ENCODE data around the gene OR10H4. TPM values are rescaled to one million over a fixed set of nuclear protein-coding genes. Genes with fewer than 3 reads are reported as not detected.

OR10H4 gene
- total and polyA plus RNA-seq, 2 of the 4 experiments (the other 2 are of a cell fraction) = not detected

DNA sequence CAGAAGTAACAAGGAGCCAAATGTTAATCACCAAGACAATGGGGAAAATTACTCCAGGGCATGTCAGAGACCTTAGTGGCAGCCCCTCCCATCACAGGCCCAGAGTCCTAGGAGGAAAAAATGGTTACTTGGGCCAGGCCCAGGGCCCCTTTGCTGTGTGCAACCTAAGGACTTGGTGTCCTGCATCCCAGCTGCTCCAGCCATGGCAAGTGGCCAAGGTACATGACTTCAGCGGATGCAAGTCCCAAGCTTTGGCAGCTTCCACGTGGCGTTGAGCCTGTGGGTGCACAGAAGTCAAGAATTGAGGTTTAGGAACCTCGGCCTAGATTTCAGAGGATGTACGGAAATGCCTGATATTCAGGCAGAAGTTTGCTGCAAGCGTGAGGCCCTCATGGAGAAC lies 46.7 kb downstream of the OR10H4 start:
- H3K9me3 ChIP-seq (ENCODE audit: control insufficient read depth, insufficient read depth, low read length) = no peaks in the 10 kb centered on the region
- H3K23ac ChIP-seq (ENCODE audit: low read depth, low read length) = no peak overlapping the region
- no peak overlapping the region for H2BK15ac ChIP-seq (ENCODE audit: low read depth, low read length)
- no peak overlapping the region for H3K4me3 ChIP-seq (ENCODE audit: insufficient read depth, low read depth, low read length)
- no peaks in the 10 kb centered on the region for H4K20me1 ChIP-seq (ENCODE audit: insufficient read depth, low read length)
- no peak overlapping the region for H2AK9ac ChIP-seq (replicated peaks; ENCODE audit: low read depth, low read length, poor library complexity)
- no peaks in the 10 kb centered on the region for H3K79me1 ChIP-seq (ENCODE audit: low read depth in 1 of 2, low read length in 2 of 2)
- in situ Hi-C loops (cut with MboI; ENCODE audit: low sequenced_read_pairs) = no loop called here
- no peak overlapping the region for H3K4ac ChIP-seq (ENCODE audit: low read depth, low read length)
- BruUV-seq (replicated peaks) = no TSS peak
- H3K36me3 ChIP-seq (ENCODE audit: control insufficient read depth, insufficient read depth, low read length) = no peaks in the 10 kb centered on the region
- ChIA-PET POLR2A (ENCODE audit: unreplicated experiment) (no interaction called here), CTCF (no interaction called here)
- DNase-seq = no peak
- dilution Hi-C loops (cut with HindIII; ENCODE audit: low sequenced_read_pairs, unreplicated experiment) = no loop called here
- ATAC-seq (ENCODE audit: low read depth) = no peak
- TF ChIP-seq USF2 (IDR thresholded peaks at IDR 0.05; ENCODE audit: low read depth, low read length) (no peak), CTCF (conservative IDR thresholded peaks at IDR 0.05; ENCODE audit: low read depth, low read length) (no peak), NFE2L2 (IDR thresholded peaks at IDR 0.05; ENCODE audit: low read depth, low read length) (no peak), BHLHE40 (IDR thresholded peaks at IDR 0.05; ENCODE audit: low read depth, low read length) (no peak), CEBPB (IDR thresholded peaks at IDR 0.05; ENCODE audit: low read depth, low read length) (no peak), MAZ (IDR thresholded peaks at IDR 0.05; ENCODE audit: borderline replicate concordance, low read depth, low read length) (no peak), RCOR1 (IDR thresholded peaks at IDR 0.05; ENCODE audit: insufficient replicate concordance, low read length) (no peak), RFX5 (IDR thresholded peaks at IDR 0.05; ENCODE audit: low read depth, low read length) (no peak), CHD1 (IDR thresholded peaks at IDR 0.05; ENCODE audit: low read depth, low read length) (no peak), SMC3 (IDR thresholded peaks at IDR 0.05; ENCODE audit: low read depth, low read length) (no peak), FOS (IDR thresholded peaks at IDR 0.05; ENCODE audit: low read depth, low read length) (no peak), MAFK (IDR thresholded peaks at IDR 0.05; ENCODE audit: low read depth, low read length) (no peak), MXI1 (IDR thresholded peaks at IDR 0.05; ENCODE audit: borderline replicate concordance, low read depth, low read length) (no peak), RAD21 (IDR thresholded peaks at IDR 0.05; ENCODE audit: low read length) (no peak), POLR2A (IDR thresholded peaks at IDR 0.05; ENCODE audit: low read depth, low read length) (no peak)
- TF ChIP-seq, protein P1, sequence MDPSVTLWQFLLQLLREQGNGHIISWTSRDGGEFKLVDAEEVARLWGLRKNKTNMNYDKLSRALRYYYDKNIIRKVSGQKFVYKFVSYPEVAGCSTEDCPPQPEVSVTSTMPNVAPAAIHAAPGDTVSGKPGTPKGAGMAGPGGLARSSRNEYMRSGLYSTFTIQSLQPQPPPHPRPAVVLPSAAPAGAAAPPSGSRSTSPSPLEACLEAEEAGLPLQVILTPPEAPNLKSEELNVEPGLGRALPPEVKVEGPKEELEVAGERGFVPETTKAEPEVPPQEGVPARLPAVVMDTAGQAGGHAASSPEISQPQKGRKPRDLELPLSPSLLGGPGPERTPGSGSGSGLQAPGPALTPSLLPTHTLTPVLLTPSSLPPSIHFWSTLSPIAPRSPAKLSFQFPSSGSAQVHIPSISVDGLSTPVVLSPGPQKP (IDR thresholded peaks at IDR 0.05; ENCODE audit: borderline replicate concordance, low read depth, low read length) = no peak
- H4K8ac ChIP-seq (ENCODE audit: low read depth in 2 of 2, low read length in 2 of 2) = no peak overlapping the region
- 38% methylated on average over 3 of the region's 6 CpGs; no CpG with 5 or more reads in 1 of the 2 experiments for WGBS, 2 experiments (ENCODE audit: extremely low coverage in 2 of 2, insufficient read length in 1 of 2)
- H3K18ac ChIP-seq (ENCODE audit: low read depth, low read length) = no peak overlapping the region
- H2AFZ ChIP-seq (replicated peaks; ENCODE audit: low read length, poor library complexity) = no peak overlapping the region
- H3K4me2 ChIP-seq (ENCODE audit: low read depth, low read length) = no peak overlapping the region
- no peaks in the 10 kb centered on the region for H3K27me3 ChIP-seq (ENCODE audit: control insufficient read depth, insufficient read depth, low read length)
- H3K4me1 ChIP-seq (ENCODE audit: control insufficient read depth, insufficient read depth, low read length) = no peaks in the 10 kb centered on the region
- H2BK20ac ChIP-seq (ENCODE audit: low read depth, low read length) = no peak overlapping the region
- H2BK5ac ChIP-seq (ENCODE audit: low read depth, low read length, poor library complexity, severe bottlenecking) = no peak overlapping the region
- H4K91ac ChIP-seq (ENCODE audit: insufficient read depth, low read depth, low read length) = no peak overlapping the region
- H2BK120ac ChIP-seq (ENCODE audit: low read depth, low read length) = no peak overlapping the region
- H3K56ac ChIP-seq (ENCODE audit: extremely low read depth, insufficient read depth, low read length) = no peak overlapping the region
- no peak overlapping the region for H4K5ac ChIP-seq (ENCODE audit: low read depth, low read length)
- no peaks in the 10 kb centered on the region for H3K9me1 ChIP-seq (ENCODE audit: insufficient read depth, low read length)
- H3K9ac ChIP-seq (ENCODE audit: low read depth, low read length) = no peak overlapping the region
- no peak overlapping the region for H3K27ac ChIP-seq (ENCODE audit: insufficient read depth, low read length)
- intact Hi-C loops (cut with micrococcal nuclease) = no loop called here
- no peak overlapping the region for H2AK5ac ChIP-seq (ENCODE audit: low read depth, low read length)
- no peak overlapping the region for H3K14ac ChIP-seq (replicated peaks; ENCODE audit: low read depth, low read length)
